MM.1S (cell line): Measurements from ENCODE around the gene STON2.

ENCODE experiments used
- DNase-seq: peaks from one replicate; pipeline ENCODE4 v3.0.0-alpha.2; 2015
- H2AFZ ChIP-seq: fragments of 300-600 bp; sonication (generic); 2 replicates; pipeline ENCODE4 v1.6.0; 2016; ENCODE audit warnings: antibody characterized with exemption, low read length
- H3F3A ChIP-seq: fragments of 300-600 bp; sonication (generic); 2 replicates; pipeline ENCODE4 v1.6.1; 2016; ENCODE audit warnings: mild to moderate bottlenecking, antibody characterized with exemption, low read length, moderate library complexity, mixed read lengths; ENCODE audit not compliant: insufficient read depth
- H3K27ac ChIP-seq: fragments of 300-600 bp; sonication (generic); 2 replicates; pipeline ENCODE4 v1.5.1; 2016; ENCODE audit warnings: mild to moderate bottlenecking, low read length
- H3K27me3 ChIP-seq: fragments of 300-600 bp; sonication (generic); replicated peaks from 2 replicates; pipeline ENCODE4 v1.6.0; 2016; ENCODE audit warnings: low read length; ENCODE audit not compliant: insufficient read depth
- H3K36me3 ChIP-seq: fragments of 300-600 bp; sonication (generic); replicated peaks from 2 replicates; pipeline ENCODE4 v1.6.1; 2016; ENCODE audit warnings: mild to moderate bottlenecking, low read length, mixed read lengths; ENCODE audit not compliant: insufficient read depth
- H3K4me1 ChIP-seq: fragments of 300-600 bp; sonication (generic); 2 replicates; pipeline ENCODE4 v1.6.1; 2016; ENCODE audit warnings: low read length, mixed read lengths
- H3K4me2 ChIP-seq: fragments of 300-600 bp; sonication (generic); 2 replicates; pipeline ENCODE4 v1.6.0; 2016; ENCODE audit warnings: low read depth, low read length
- H3K4me3 ChIP-seq: fragments of 300-600 bp; sonication (generic); 2 replicates; pipeline ENCODE4 v1.5.1; 2016; ENCODE audit warnings: low read length, mixed read lengths
- H3K79me2 ChIP-seq: fragments of 300-600 bp; sonication (generic); 2 replicates; pipeline ENCODE4 v1.6.1; 2016; ENCODE audit warnings: mixed run types, low read length, mixed read lengths
- H3K9ac ChIP-seq: fragments of 300-600 bp; sonication (generic); 2 replicates; pipeline ENCODE4 v1.6.1; 2016; ENCODE audit warnings: low read length, mixed read lengths
- H3K9me2 ChIP-seq: fragments of 300-600 bp; sonication (generic); replicated peaks from 2 replicates; pipeline ENCODE4 v1.6.1; 2016; ENCODE audit warnings: mild to moderate bottlenecking, low read length, mixed read lengths; ENCODE audit not compliant: insufficient read depth
- H3K9me3 ChIP-seq: fragments of 300-600 bp; sonication (generic); replicated peaks from 2 replicates; pipeline ENCODE4 v1.6.1; 2016; ENCODE audit warnings: mild to moderate bottlenecking, low read length, mixed read lengths; ENCODE audit not compliant: insufficient read depth
- H4K20me1 ChIP-seq: fragments of 300-600 bp; sonication (generic); 2 replicates; pipeline ENCODE4 v1.6.1; 2016; ENCODE audit warnings: mild to moderate bottlenecking, low read length, moderate library complexity, mixed read lengths; ENCODE audit not compliant: insufficient read depth
- EZH2 ChIP-seq: fragments of 300-600 bp; sonication (generic); optimal IDR thresholded peaks from 2 replicates; pipeline ENCODE3; 2017; ENCODE audit warnings: low read depth, mild to moderate bottlenecking, antibody characterized with exemption, low read length, mixed read lengths
- EZH2phosphoT487 ChIP-seq: fragments of 300-600 bp; sonication (generic); IDR thresholded peaks from 2 replicates; pipeline ENCODE4 v1.6.1; 2018; ENCODE audit warnings: antibody characterized with exemption, low read length
- TF ChIP-seq, protein P1 (sequence below): fragments of 300-600 bp; sonication (generic); IDR thresholded peaks from 2 replicates; pipeline ENCODE4 v1.5.1; 2016; ENCODE audit warnings: antibody characterized with exemption, low read length, mixed read lengths

The STON2 gene

DNA sequence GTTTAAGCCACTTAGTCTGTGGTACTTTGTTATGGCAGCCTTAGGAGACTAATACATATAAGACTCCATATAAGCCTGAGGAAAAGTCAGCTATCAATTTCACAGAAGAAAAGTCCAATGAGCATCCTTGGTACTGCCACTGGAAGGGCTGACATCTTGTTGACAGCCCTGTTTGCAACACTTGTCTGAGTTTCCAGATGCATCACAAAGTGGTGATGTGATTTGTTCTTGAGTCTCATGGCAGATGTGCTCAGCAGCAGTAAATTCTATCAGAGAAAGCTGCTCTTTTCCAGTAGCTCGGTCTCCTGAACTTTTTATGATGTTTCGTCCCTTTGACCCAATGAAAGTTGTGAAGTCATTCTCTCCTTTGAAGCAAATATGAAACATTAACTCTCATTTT is 54.3 kb downstream of the STON2 start:
- TF ChIP-seq, protein P1, sequence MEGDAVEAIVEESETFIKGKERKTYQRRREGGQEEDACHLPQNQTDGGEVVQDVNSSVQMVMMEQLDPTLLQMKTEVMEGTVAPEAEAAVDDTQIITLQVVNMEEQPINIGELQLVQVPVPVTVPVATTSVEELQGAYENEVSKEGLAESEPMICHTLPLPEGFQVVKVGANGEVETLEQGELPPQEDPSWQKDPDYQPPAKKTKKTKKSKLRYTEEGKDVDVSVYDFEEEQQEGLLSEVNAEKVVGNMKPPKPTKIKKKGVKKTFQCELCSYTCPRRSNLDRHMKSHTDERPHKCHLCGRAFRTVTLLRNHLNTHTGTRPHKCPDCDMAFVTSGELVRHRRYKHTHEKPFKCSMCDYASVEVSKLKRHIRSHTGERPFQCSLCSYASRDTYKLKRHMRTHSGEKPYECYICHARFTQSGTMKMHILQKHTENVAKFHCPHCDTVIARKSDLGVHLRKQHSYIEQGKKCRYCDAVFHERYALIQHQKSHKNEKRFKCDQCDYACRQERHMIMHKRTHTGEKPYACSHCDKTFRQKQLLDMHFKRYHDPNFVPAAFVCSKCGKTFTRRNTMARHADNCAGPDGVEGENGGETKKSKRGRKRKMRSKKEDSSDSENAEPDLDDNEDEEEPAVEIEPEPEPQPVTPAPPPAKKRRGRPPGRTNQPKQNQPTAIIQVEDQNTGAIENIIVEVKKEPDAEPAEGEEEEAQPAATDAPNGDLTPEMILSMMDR, result no peak
- TF ChIP-seq EZH2 (no peak), EZH2phosphoT487 (no peak)
- H3K4me1 ChIP-seq, result no peaks in the 10 kb centered on the region
- no peaks in the 10 kb centered on the region for H3K9me2 ChIP-seq
- no peak overlapping the region for H3K4me2 ChIP-seq
- peaks cover 20% of the 10 kb centered on the region for H3K79me2 ChIP-seq
- no peak overlapping the region for H3K27ac ChIP-seq
- no peak overlapping the region for H3K4me3 ChIP-seq
- no peaks in the 10 kb centered on the region for H3F3A ChIP-seq
- H4K20me1 ChIP-seq, result no peaks in the 10 kb centered on the region
- no peaks in the 10 kb centered on the region for H3K27me3 ChIP-seq
- H2AFZ ChIP-seq, result no peak overlapping the region
- H3K36me3 ChIP-seq, result no peaks in the 10 kb centered on the region
- no peak for DNase-seq
- no peak overlapping the region for H3K9ac ChIP-seq
- H3K9me3 ChIP-seq, result no peaks in the 10 kb centered on the region

DNA sequence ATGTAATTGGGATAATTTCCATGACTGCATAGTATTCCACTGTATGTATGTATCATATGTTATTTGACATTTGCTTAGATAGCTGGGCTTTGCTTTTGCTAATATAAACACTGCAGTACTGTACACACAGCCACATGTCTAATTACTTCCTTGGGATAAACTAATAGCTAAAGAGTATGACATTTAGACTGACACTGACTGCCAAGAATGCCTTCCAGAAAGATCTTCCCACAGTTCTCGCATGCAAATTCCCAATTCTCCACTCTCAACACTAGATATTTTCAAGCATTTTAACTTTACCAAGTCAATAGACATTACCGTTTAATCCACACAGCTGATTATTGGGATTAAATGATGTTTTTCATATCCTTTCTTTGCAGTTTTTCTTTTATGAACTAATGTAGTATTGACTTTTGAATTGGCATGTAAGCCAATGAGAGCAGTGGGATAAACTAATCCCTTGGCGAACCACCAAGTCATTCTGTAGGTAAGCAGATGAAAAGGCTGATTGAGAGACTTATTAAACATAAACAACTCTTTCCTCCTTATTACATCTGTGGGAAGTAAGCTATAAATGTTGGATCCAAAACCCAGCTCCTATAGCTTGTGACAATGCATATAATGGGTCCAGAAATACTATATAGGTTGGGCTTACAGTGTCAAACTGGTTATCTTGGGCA is 55.5 kb downstream of the STON2 start:
- H4K20me1 ChIP-seq, result no peaks in the 10 kb centered on the region
- no peaks in the 10 kb centered on the region for H3K9me2 ChIP-seq
- peaks cover 20% of the 10 kb centered on the region for H3K79me2 ChIP-seq
- H3F3A ChIP-seq, result no peaks in the 10 kb centered on the region
- H3K4me2 ChIP-seq, result no peak overlapping the region
- no peak overlapping the region for H3K9ac ChIP-seq
- TF ChIP-seq EZH2phosphoT487 (no peak), EZH2 (no peak)
- TF ChIP-seq, protein P1, result no peak
- no peak for DNase-seq
- no peaks in the 10 kb centered on the region for H3K9me3 ChIP-seq
- no peak overlapping the region for H3K27ac ChIP-seq
- no peaks in the 10 kb centered on the region for H3K36me3 ChIP-seq
- no peaks in the 10 kb centered on the region for H3K4me1 ChIP-seq
- H2AFZ ChIP-seq, result no peak overlapping the region
- H3K4me3 ChIP-seq, result no peak overlapping the region
- no peaks in the 10 kb centered on the region for H3K27me3 ChIP-seq

DNA sequence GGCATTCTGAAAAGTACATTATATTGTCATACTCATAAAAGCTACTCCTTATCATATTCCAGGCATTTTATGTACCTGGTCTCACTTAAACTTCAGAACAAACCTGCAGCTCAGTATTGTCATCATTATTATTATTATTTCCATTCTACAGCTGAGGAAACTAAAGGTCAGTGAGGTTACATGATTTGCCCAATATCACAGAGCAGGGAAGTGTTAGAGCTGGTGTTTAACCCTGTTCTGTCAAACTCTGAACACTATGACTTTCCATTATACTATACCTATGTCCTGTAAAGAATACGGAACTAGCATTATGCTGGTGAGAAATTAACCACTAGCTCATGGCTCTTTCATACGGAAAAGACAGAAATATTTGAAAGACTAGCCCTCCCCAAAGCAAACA is 56.4 kb downstream of the STON2 start:
- Histone ChIP-seq H3K9me3 (no peaks in the 10 kb centered on the region), H3K9ac (no peak overlapping the region), H3K27ac (no peak overlapping the region), H4K20me1 (no peaks in the 10 kb centered on the region), H3K36me3 (no peaks in the 10 kb centered on the region), H3K4me2 (no peak overlapping the region), H3K4me3 (no peak overlapping the region), H3K4me1 (no peaks in the 10 kb centered on the region), H2AFZ (no peak overlapping the region), H3K9me2 (no peaks in the 10 kb centered on the region), H3F3A (no peaks in the 10 kb centered on the region), H3K27me3 (no peaks in the 10 kb centered on the region), H3K79me2 (peaks cover 18% of the 10 kb centered on the region)
- TF ChIP-seq, protein P1, result no peak
- TF ChIP-seq EZH2phosphoT487 (no peak), EZH2 (no peak)
- DNase-seq, result no peak
